Spleen (tissue), 11 donors: ENCODE results near the gene DEFB121. TPM values are rescaled to one million over a fixed set of nuclear protein-coding genes. Genes with fewer than 3 reads are reported as not detected.

Experiments
- DNase-seq: peaks from one replicate; pipeline ENCODE4 v3.0.0-alpha.2; 2020
- H3K27ac ChIP-seq, 8 donors: fragments of 200-600 bp; sonication (generic) in 7 of 8; 1 replicate in 4 of 8; 2 replicates in 4 of 8; pipeline versions ENCODE4 v1.5.0 to v1.8.0; 2016 to 2021; ENCODE audit warnings: inconsistent platforms in 4 of 8, mild to moderate bottlenecking in 4 of 8, moderate library complexity in 1 of 8
- H3K27me3 ChIP-seq, 7 donors: fragments of 200-600 bp; sonication (generic) in 6 of 7; replicated peaks in 1 of 7; 1 replicate in 4 of 7; 2 replicates in 3 of 7; pipeline versions ENCODE4 v1.5.0 to v1.8.0; 2016 to 2021; ENCODE audit warnings: inconsistent platforms in 3 of 7, mild to moderate bottlenecking in 1 of 7
- H3K36me3 ChIP-seq, 6 donors: fragments of 200-600 bp; sonication (generic) in 5 of 6; 1 replicate in 4 of 6; 2 replicates in 2 of 6; pipeline versions ENCODE4 v1.5.0 to v1.8.0; 2016 to 2021; ENCODE audit warnings: inconsistent platforms in 2 of 6
- H3K4me1 ChIP-seq, 6 donors: fragments of 200-600 bp; sonication (generic) in 5 of 6; 1 replicate in 3 of 6; 2 replicates in 3 of 6; pipeline versions ENCODE4 v1.5.0 to v1.8.0; 2016 to 2021; ENCODE audit warnings: inconsistent platforms in 3 of 6
- H3K4me3 ChIP-seq, 8 donors: fragments of 200-600 bp; sonication (generic) in 7 of 8; 1 replicate in 4 of 8; 2 replicates in 4 of 8; pipeline versions ENCODE4 v1.5.0 to v1.8.0; 2016 to 2021; ENCODE audit warnings: inconsistent platforms in 4 of 8, mild to moderate bottlenecking in 4 of 8, moderate library complexity in 2 of 8
- H3K9me3 ChIP-seq, 8 donors: fragments of 200-600 bp; sonication (generic) in 7 of 8; 1 replicate in 4 of 8; 2 replicates in 4 of 8; pipeline versions ENCODE4 v1.5.0 to v1.8.0; 2016 to 2021; ENCODE audit warnings: inconsistent platforms in 4 of 8
- CTCF ChIP-seq, 11 experiments: fragments of 200-600 bp in 7 of 11; fragments of 450-650 bp in 4 of 11; sonication (generic) in 4 of 11; IDR thresholded peaks in 8 of 11; conservative IDR thresholded peaks in 3 of 11; 1 replicate in 7 of 11; 2 replicates in 4 of 11; pipeline versions ENCODE4 v1.4.0 to v1.8.0; 2016 to 2021; ENCODE audit warnings: antibody characterized with exemption in 11 of 11, inconsistent platforms in 4 of 11, mild to moderate bottlenecking in 1 of 11
- POLR2A ChIP-seq, 3 donors: fragments of 450-650 bp; IDR thresholded peaks; one replicate each; pipeline ENCODE4 v1.5.1; 2017; ENCODE audit warnings: antibody characterized with exemption in 3 of 3, mild to moderate bottlenecking in 1 of 3
- POLR2AphosphoS5 ChIP-seq, 3 donors: sonication (generic); formaldehyde crosslinking; IDR thresholded peaks; one replicate each; pipeline ENCODE4 v1.5.1; 2017; ENCODE audit warnings: antibody characterized with exemption in 3 of 3
- WGBS, 5 donors: extraction: QIAGEN DNeasy Blood & Tissue Kit in 3 of 5; methylation state at CpG; one replicate each; pipeline versions ENCODE4 v1.1.5 to v1.1.7; 2013 to 2018; 5-methylcytosine and 5-hydroxymethylcytosine counted together
- intact Hi-C: fragments of 100-400 bp; cut with DNase I; formaldehyde crosslinking; loops from one replicate; pipeline ENCODE4 v1.15.0; 2023; ENCODE audit warnings: low total_unique reads
- polyA plus RNA-seq, 3 donors: library from polyadenylated mRNA; stranded (reverse); fragments of 200-250 nt; gene quantifications; one replicate each; pipeline ENCODE4 v1.2.1, GENCODE V29; 2013
- total RNA-seq, 7 donors: library from RNA; depleted of rRNA in 3 of 7; stranded (reverse); fragments of >200 nt in 3 of 7; fragmentation: NEBNext Ultra II Directional in 4 of 7; extraction: Animal tissue kit (Norgen Biotek cat#: 25700) in 4 of 7; gene quantifications; one replicate each; pipeline versions ENCODE4 v1.1.0 to v1.2.1, GENCODE V29; 2016 to 2021
- donor health status: healthy with polysubstance abuse.
- donor health status: DM: no; HTN: no; CAD: no; lungs with moderate emphysema.
- donor health status: DM: no; HTN: no; CAD: no.
- donor health status: Bipolar disorder and iron deficiency.
- donor health status: healthy.
- donor health status: DM: no; HTN: no; CAD: no.
- donor health status: DM: yes; HTN: yes; CAD: no.

DEFB121 gene
- total and polyA plus RNA-seq, 10 donors = not detected

- no peaks in the 10 kb centered on the region for H3K36me3 ChIP-seq
- H3K27ac ChIP-seq = no peak overlapping the region
- intact Hi-C loops = no loop called here
- TF ChIP-seq CTCF (IDR thresholded peaks at IDR 0.05 in 8 of 11, conservative IDR thresholded peaks at IDR 0.05 in 3 of 11) = no peak
- TF ChIP-seq POLR2AphosphoS5 (IDR thresholded peaks at IDR 0.05) = no peak
- no peak for TF ChIP-seq POLR2A (IDR thresholded peaks at IDR 0.05)
- H3K9me3 ChIP-seq = peaks cover 0 to 11% (median 0%) of the 10 kb centered on the region in 8 donors
- H3K4me3 ChIP-seq = no peak overlapping the region
- H3K27me3 ChIP-seq = peaks cover 0 to 9% (median 0%) of the 10 kb centered on the region in 7 donors
- no peak for DNase-seq
- peaks cover 0 to 4% (median 0%) of the 10 kb centered on the region in 6 donors for H3K4me1 ChIP-seq
Observed at GRCh38 chr20:31425797-31426196, 19.8 kb upstream of the DEFB121 start.

- TF ChIP-seq POLR2A (IDR thresholded peaks at IDR 0.05) (no peak), CTCF (IDR thresholded peaks at IDR 0.05 in 8 of 11, conservative IDR thresholded peaks at IDR 0.05 in 3 of 11) (no peak)
- 78 to 89% (median 82%) methylated on average over 7 of the region's 7 CpGs for WGBS, 5 donors
Observed at GRCh38 chr20:31418307-31418706, 12.3 kb upstream of the DEFB121 start.

GRCh38 chr20:31415653-31416052, 9.6 kb upstream of the DEFB121 start:
- Histone ChIP-seq H3K4me3 (no peak overlapping the region), H3K4me1 (no peaks in the 10 kb centered on the region), H3K36me3 (no peaks in the 10 kb centered on the region), H3K27me3 (peaks cover 0 to 22% (median 0%) of the 10 kb centered on the region in 7 donors), H3K9me3 (no peaks in the 10 kb centered on the region), H3K27ac (no peak overlapping the region)
- WGBS, 5 donors = 85 to 98% (median 93%) methylated on average over 2 of the region's 2 CpGs
- intact Hi-C loops = no loop called here
- TF ChIP-seq POLR2A (IDR thresholded peaks at IDR 0.05) (no peak), CTCF (IDR thresholded peaks at IDR 0.05 in 8 of 11, conservative IDR thresholded peaks at IDR 0.05 in 3 of 11) (no peak), POLR2AphosphoS5 (IDR thresholded peaks at IDR 0.05) (no peak)
- no peak for DNase-seq

More at GRCh38 chr20:31418307-31418706, 12.3 kb upstream of the DEFB121 start:
- Histone ChIP-seq H3K27ac (no peak overlapping the region), H3K27me3 (peaks cover 0 to 21% (median 0%) of the 10 kb centered on the region in 7 donors), H3K9me3 (no peaks in the 10 kb centered on the region), H3K36me3 (no peaks in the 10 kb centered on the region), H3K4me1 (no peaks in the 10 kb centered on the region), H3K4me3 (no peak overlapping the region)
- intact Hi-C loops = no loop called here
- no peak for DNase-seq

GRCh38 chr20:31414381-31414780, 8.4 kb upstream of the DEFB121 start:
- DNase-seq = no peak
- Histone ChIP-seq H3K4me3 (no peak overlapping the region), H3K27me3 (peaks cover 0 to 29% (median 0%) of the 10 kb centered on the region in 7 donors), H3K4me1 (no peaks in the 10 kb centered on the region), H3K36me3 (no peaks in the 10 kb centered on the region), H3K9me3 (no peaks in the 10 kb centered on the region), H3K27ac (no peak overlapping the region)
- WGBS, 5 donors = 73 to 82% (median 76%) methylated on average over 6 of the region's 6 CpGs
- intact Hi-C loops = no loop called here
- TF ChIP-seq POLR2A (IDR thresholded peaks at IDR 0.05) (no peak), POLR2AphosphoS5 (IDR thresholded peaks at IDR 0.05) (no peak), CTCF (IDR thresholded peaks at IDR 0.05 in 8 of 11, conservative IDR thresholded peaks at IDR 0.05 in 3 of 11) (no peak)
